Stimulated activated CD8-positive, alpha-beta memory T cell treated with anti-CD3 and anti-CD28 coated beads, Interleukin-7, amount 100 ng/mL, for 24 hours (primary cell): ENCODE data around the gene SIX1.

Experiments
- DNase-seq: peaks from one replicate; pipeline ENCODE4 v3.0.0-alpha.2; 2020; ENCODE audit warnings: low read depth

SIX1 gene

GRCh38 chr14:60648934-60649874 is at the start of gene SIX1:
Gene SIX1, minus strand, starts transcription at chr14:60649477. Its CDS starts 288 bp downstream, at chr14:60649189.
- DNase-seq: no peak

- DNase-seq: no peak
Measured at GRCh38 chr14:60695327-60695726, 46.0 kb upstream of the SIX1 start.

GRCh38 chr14:60691383-60692113 is 42.3 kb upstream of the SIX1 start:
- no peak for DNase-seq

GRCh38 chr14:60686865-60687264 is 37.6 kb upstream of the SIX1 start:
- DNase-seq: no peak

- DNase-seq: no peak
Measured at GRCh38 chr14:60684203-60684602, 34.9 kb upstream of the SIX1 start.

- DNase-seq: no peak
Measured at GRCh38 chr14:60681271-60681670, 32.0 kb upstream of the SIX1 start.

- no peak for DNase-seq
Measured at GRCh38 chr14:60680511-60680910, 31.2 kb upstream of the SIX1 start.

GRCh38 chr14:60679566-60680258 is 30.4 kb upstream of the SIX1 start:
- no peak for DNase-seq

- no peak for DNase-seq
Measured at GRCh38 chr14:60677701-60678100, 28.4 kb upstream of the SIX1 start.

- no peak for DNase-seq
Measured at GRCh38 chr14:60670989-60671388, 21.7 kb upstream of the SIX1 start.

- no peak for DNase-seq
Measured at GRCh38 chr14:60668431-60669112, 19.3 kb upstream of the SIX1 start.

- DNase-seq: no peak
Measured at GRCh38 chr14:60665177-60665550, 15.9 kb upstream of the SIX1 start.

GRCh38 chr14:60662982-60663381 is 13.7 kb upstream of the SIX1 start:
- DNase-seq: no peak

- no peak for DNase-seq
Measured at GRCh38 chr14:60661721-60662120, 12.4 kb upstream of the SIX1 start.

GRCh38 chr14:60658909-60659585 is 9.8 kb upstream of the SIX1 start:
- no peak for DNase-seq

- no peak for DNase-seq
Measured at GRCh38 chr14:60658211-60658690, 9.0 kb upstream of the SIX1 start.

- no peak for DNase-seq
Measured at GRCh38 chr14:60657456-60658210, 8.4 kb upstream of the SIX1 start.

GRCh38 chr14:60656686-60657455 is 7.6 kb upstream of the SIX1 start:
- no peak for DNase-seq

GRCh38 chr14:60655898-60656685 is 6.8 kb upstream of the SIX1 start:
- DNase-seq: no peak
